Activated T-cell treated with anti-CD3 and anti-CD28 coated beads, Interleukin-2, amount 50 U/mL, for 1 hour (primary cell): Measurements from ENCODE around the gene ABHD12B.

Experiments used
- DNase-seq: peaks from one replicate; pipeline ENCODE4 v3.0.0-alpha.2; 2020

ABHD12B gene, protein sequence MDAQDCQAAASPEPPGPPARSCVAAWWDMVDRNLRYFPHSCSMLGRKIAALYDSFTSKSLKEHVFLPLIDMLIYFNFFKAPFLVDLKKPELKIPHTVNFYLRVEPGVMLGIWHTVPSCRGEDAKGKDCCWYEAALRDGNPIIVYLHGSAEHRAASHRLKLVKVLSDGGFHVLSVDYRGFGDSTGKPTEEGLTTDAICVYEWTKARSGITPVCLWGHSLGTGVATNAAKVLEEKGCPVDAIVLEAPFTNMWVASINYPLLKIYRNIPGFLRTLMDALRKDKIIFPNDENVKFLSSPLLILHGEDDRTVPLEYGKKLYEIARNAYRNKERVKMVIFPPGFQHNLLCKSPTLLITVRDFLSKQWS

DNA sequence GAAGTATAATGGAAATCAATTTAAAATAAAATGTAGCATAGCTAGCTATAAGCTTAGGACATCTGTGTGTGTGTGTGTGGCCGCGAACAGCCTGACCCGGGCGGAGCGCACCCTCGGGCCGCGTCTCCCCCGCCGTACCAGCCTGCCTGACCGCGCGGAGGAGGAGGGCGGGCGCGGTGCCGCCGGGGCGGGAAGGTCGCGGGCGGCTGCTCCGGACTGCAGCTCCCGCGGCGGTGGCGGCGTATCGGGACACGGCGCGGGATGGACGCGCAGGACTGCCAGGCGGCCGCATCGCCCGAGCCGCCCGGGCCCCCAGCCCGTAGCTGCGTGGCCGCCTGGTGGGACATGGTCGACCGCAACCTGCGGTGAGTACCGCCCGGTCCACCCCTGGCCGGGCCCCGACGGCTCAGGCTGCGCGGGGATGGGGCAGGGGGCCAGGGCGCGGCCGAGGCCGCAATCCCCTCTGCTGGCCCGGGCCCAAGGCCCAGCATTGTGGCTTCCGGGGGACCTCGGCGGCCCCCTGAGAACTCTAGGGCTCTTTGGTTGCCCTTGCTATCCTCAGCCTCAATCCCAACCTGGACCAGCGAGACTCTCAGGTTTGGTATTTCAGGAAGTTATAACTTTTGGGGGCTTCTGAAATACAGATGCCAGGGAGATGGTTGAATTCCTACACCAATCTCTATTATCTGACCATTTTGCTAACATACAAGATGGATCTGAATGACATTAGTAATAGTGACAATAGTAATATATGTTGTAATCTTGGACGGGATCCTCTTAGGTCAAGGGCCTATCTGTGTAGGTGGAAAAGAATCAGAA is at the start of gene ABHD12B:
ABHD12B (plus strand) TSS at position 140 of the 819 bp plus-strand sequence; CDS start at position 262, 122 bp downstream.
- DNase-seq = no peak

DNA sequence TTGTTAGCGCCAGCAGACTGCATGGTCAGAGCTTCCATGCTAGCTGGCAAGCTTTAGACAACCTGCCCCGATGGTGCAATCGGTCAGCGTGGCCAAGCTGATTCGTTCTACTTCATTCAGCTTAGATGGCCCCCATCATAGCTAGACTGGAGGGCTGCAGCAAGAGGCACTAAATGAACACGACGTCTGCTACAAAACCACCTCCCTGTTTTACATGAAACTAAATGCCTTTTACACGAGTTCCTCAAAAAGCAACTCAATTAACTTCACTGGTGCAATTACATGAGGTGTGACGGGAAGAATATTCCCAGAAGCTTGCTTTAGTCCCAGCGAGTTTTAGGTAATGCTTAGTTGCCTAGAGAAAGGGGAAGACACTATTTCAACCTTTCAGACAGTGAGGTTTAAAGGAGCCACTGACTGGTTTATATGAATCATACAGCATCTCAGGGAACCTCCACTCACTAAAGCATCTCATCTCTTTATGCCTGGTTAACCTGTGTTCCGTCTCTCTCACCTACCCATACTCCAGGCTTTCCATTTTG is 49.3 kb upstream of the ABHD12B start:
- DNase-seq = peak; percentile 29

DNA sequence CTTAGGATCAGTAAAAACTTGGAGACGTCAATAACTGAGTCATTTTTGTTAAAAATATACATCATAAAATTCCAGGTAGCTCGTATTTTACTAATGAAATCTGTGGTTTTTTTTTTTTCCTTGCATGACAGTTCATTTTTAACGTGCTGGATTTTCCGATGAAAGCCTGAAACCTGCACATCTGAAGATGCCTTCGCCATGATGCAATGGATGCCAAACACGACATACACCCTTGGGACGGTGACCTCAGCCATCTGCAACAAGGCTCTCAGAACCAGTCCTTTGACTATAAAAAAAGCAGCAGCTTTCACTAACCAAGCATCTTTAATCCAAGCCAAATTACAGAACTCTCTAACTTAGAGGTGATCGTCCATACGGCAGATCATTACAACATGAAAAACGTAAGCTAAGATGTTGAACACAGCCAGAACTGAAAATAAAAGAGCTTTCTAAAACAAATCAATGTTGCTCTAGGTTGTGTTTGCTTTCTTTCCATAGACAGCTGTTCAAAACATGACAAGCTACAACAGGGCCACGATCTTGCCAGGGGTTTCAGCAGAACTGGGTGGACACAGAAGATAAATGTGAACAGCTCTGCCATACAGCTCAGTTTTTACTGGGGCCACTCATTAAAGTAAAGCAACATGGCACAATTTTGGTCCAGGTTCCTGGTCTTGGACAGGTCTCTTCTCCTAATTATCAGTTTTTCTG is 48.6 kb upstream of the ABHD12B start:
- peak; percentile 35 for DNase-seq

DNA sequence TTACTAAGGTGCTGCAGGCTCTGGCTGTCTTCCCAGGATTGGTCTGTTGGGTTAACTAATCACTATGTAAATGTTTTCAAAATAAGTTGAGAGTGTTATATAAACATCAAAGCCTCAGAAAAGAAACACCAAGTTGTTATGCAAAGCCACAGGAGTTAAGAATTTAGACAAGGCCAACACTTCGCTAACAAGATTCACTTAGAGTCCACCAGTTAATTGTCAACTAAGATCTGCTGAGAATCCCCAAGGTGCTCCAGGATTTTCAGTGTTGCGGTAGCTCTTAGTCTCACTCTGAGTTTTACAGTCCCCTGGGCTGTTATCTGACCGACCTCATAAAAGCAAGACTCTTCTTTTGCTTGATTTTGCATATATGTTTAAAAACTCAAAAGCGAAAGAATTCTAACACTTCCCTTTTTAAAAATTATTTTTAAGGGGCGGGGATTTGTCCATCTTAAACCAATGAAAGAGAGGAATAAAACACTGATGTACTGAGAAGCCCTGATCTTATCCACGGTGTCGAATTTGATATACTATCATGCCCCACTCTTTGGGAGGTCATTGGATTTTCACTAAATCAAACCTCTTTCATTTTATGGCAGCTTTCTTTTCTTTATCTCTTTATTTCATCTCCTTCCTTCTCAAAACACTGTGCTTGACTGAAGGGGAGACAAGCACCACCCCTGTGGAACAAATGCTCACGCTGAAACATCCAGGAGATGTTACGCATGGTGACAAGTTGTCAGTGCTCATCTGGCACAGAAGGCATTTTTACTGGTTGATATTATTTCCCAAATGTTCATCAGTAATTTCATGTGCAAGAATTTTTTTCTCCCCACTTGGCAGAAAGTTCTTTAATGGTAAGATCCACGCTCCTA is 47.9 kb upstream of the ABHD12B start:
- DNase-seq = no peak

DNA sequence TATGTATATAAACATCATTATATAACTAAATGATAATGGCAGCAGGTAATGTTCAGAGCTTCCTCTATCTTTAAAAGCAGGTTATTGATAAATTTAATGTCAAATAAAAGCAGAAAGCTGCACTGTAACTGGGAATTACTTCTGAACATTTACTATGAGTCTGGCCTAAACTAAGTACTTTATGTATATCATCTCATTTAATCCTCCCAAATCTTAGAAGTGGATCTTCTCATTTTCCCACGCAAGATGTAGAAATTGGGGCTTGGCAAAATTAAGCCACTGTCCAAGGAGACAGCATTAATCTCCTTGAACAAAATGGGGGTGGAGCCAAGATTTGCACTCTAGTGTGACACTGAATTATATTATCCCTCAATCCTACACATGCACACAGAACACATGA is 46.5 kb upstream of the ABHD12B start:
- DNase-seq = no peak

DNA sequence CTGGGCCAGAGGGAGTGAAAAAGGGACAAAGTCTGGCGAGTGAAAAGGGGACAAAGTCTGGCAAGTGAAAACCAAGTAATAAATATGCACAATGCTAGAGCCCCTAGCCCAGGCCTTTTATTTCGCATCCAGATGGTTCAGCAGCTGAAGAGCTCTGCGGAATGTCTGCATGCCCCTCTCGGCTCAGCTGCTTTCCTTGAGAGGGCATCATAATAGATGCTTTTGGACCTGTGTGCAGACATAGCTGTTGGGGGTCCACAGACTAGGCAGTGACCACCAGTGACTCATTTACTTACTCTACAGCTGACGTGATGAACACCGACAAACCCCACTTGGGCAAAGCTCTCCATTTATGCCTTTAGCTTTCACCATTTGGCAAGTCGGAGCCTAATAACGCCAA is 45.2 kb upstream of the ABHD12B start:
- no peak for DNase-seq

DNA sequence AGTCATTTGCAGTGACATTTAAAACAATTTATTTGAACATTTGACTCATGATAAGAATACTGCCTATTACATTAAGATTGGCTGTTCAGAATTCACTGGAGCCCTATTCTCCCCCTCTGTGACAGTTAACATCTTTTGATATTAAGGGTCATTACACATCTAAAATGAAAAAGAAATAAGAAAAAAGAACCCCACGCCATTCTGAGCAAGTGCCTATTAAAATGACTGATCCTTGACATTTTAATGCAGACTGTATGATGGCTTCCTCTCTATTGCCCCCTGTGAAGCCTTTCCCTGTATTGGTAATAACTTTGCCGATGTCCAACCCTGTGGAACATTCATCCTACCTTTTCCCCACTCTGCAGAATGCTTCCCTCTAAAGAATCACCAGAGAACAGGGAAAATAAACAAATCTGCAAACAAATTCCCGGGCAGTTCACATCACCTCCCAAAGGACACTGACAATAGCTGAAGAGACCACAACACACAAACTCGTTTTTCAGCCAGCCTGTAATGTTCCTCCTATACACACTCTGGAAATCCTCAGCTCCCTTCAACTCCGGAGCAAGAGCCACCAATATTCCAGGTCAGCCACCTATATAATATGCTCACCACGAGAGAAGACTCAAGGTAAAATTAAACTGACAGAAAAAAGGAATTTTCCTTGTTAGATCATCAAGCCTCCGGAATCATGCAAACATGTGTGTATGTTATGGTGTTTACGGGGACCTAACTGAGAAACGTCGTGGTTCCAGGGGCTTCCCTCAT is 42.9 kb upstream of the ABHD12B start:
- no peak for DNase-seq

DNA sequence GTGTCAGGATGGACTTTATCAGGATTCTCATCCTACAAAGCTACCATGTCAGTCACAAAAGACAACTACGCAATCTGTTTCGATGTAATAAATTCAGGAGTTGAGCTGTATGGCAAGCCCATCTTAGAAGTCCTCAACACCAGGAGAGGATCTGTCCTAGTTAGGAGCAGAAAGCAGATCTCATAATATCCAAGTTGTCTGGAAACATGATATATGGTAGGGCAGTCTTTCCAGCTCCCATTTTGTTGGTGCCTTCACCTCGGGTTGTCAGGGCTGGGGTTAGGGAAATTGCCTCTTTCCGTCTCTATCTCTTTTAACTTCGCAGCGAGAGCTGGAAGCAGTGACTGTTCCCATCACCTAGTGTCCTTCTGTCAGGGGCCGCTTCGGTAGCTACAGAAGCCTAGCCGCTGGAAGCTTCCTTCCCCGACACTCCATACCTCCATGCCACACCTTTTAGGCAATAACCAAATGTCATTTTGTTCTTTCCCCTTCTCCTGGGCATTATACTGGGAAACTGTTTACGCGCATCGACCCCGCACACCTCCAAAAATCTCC is 42.3 kb upstream of the ABHD12B start:
- DNase-seq = no peak

DNA sequence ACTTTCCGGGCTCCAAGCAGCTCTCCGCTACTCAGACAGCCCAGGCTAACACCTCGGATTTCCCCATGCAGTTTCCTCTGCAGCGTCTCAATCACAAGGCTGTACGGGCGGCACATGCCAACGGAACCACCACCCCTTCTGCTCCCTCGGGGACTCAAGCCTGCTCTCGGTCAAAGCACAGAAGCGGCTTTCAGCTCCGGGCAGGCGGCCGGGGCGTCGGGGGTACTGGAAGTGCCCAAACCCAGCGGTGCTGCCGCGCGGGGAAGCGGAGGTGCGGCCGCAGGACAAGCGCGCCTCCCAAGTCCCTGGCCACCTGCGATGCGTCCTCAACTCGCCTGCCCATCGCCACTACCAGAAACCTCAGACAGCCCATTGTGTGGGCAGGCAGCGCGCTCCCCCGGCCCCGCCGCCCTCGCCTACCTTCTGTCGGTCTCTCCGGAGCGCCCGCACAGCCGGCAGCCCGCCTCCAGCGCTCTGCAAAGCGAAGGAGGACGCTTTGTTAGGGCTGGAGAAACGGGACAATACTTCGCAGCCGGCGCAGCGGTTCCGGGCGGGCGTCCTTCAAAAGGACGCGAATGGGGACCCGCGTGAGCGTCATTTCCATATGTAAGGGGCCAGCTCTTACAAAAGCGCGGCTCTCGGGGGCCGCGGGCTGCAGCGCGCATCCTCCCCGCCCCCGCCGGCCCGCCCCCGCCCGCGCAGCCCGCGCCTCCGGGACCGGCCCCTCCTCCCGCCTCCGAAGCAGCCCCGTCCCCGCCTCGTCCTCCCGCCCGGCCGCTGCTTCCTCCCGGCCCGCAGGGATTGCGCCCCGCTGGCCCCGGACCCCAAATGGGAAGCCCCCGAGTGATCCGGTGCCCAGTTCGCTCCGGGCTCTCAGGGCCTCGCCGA is 41.6 kb upstream of the ABHD12B start:
- DNase-seq = peak; percentile 76

DNA sequence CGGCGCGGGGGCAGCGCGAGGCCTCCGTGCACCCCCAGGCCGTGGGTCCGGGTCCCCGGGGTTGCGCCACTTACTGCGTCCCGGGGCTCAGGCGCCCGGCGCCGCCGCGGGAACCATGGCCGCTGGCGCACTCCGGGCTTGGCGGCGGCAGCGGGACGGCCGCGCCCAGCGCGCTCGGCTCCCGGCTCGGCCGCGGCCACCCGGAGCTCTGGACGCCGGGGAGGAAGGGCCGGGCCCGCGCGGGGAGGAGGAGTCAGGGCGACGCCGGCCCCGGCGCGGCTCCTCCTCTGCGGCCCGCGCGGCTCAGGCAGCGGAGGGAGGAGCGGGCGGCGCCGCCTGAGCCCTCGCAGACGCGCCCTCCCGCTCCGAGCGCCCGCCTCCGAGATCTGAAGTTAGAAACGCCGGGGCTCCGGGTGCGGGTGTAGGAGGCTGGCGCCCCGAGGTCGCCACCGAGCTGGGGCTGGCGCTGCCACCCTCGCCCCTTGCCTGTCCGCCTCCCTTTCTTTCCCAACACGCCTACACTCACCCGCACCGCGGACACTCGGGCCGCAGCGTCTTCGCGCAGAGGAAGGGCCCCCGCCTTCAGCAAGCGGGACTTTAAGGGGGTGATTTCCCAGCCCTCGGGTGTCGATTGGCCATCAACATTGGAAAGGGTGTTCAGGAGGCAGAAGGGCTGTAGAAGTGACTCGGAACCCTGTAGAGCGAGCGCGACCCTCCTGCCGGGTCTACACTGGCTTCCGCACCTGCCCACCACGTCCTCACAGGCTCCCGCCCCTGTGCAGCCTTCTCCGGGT is 40.7 kb upstream of the ABHD12B start, which contains the start of gene NIN:
NIN (minus strand) TSS at position 231 of the 794 bp plus-strand sequence. CDS start 9,106 bp downstream, outside the sequence.
- DNase-seq = peak; percentile 79

DNA sequence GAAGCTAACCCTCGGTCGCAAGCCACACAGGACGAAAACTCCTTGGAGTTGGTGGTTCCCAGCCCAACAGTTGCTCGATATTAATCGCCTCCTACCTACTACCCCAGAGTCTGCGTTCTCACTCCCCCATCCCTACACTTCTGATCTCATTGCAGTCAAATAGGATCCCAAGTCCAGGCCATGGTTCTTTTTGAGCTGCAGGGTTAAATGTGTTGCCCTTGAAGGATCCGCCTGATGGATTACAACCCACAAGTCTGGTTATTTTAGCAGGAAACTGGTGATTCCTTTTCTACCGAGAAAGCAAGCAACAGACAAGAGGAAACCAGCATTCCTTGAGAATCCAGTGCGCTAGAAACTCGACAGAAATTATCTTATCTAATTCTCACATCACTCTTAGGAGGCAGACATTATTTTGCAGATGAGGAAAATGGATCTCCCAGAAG is 40.1 kb upstream of the ABHD12B start:
- no peak for DNase-seq

DNA sequence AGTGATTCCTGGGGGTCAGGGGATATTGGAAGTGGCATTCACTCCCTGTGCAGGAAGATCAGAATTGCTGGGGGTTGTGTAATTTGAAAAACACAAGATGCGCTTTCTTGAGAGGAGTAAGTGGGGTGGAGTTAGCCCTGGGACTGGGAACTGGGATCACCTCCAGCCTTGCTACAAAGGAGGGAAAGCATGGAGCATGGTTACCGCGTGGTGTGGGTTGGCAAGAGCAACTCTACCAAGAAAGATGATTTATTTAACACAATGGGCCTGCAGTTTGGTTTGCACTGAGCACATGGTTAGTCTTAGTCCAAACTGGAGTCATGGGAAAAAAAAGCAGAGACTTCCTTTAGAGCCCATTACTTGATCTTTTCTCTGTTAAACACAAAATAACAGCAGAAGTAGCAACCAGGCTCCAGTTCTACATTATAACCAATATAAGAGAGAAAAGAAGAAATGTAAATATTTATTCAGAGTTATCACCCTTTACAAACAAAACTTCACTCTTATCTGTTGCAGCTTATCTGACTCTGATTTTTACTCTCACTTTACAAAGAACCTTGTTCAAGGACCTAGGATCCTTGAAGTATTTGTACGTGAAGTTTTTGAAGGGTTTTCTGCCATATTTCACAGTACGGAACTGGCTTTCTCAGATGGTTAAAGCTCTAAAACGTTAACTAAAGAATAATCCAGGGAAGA is 38.8 kb upstream of the ABHD12B start:
- DNase-seq = no peak

DNA sequence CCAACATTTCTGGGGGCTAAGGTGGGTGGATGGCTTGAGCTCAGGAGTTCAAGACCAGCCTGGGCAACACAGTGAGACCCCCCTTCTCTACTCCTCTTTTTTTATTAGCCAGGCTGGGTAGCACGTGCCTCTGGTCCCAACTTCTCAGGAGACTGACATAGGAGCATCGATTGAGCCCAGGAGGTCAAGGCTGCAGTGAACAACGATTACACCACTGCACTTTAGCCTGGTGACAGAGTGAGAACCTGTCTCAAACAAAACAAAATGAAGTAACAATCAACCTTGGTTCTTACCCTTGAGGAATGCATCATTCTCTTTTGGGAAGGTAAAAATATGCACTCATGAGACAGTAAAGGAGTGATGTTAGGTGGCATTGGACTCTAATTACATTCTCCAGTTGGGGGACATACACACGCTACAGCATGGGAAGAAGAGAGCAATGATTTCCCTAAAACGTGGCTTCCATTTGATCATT is 37.0 kb upstream of the ABHD12B start:
- DNase-seq = no peak

DNA sequence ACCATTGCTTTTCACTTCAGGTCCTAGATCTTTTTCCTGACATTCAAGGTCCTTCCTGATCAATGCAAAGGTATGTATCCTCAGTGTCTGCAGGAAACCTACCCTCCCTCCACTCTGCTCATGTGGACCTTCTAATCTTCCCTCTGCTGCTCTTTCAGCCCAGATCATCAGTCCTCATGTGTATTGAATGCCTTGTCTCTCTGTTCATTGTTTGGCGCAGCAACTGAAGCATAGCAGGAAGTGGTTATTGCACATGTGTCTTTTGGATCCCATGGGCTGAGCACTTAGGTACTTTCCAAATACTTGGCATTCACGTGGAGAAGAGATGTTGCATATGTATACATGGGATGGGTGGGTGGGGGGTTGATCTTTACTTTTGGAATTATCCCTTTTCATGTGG is 36.6 kb upstream of the ABHD12B start:
- no peak for DNase-seq

DNA sequence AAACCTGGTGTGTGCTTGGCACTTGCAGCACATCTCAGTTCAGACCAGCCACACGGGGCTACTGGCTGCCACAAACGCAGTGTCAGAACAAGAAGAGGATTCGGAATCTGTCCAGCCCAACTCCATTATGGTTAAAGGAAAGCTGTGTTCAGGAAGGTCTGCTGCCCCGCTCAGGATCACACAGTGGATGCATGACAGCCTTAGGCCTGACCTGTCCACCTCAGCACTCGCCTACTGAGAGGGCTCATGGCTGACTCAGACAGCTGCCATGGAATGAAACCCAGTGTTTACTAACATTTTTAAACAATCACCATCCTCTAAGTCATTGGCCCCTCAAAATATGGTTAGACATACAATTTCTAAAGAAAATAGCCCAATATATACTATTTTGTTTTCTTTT is 35.3 kb upstream of the ABHD12B start:
- DNase-seq = no peak

DNA sequence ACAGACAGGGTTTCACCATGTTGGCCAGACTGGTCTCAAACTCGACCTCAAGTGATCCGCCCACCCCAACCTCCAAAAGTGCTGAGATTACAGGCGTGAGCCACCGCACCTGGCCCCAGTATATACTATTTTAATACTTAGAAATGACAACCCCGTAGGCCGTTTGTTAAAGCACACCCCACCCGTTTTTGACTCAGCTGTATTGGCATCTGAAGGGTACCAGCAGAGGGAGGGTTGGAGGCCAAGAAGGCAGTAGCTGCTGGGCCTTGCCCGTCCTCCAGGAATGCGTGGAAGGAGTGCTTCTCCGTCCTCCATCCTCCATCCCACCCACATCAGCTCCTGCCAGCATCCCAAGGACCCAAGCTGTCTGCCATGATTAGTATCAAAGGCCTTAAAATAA is 34.6 kb upstream of the ABHD12B start:
- no peak for DNase-seq

DNA sequence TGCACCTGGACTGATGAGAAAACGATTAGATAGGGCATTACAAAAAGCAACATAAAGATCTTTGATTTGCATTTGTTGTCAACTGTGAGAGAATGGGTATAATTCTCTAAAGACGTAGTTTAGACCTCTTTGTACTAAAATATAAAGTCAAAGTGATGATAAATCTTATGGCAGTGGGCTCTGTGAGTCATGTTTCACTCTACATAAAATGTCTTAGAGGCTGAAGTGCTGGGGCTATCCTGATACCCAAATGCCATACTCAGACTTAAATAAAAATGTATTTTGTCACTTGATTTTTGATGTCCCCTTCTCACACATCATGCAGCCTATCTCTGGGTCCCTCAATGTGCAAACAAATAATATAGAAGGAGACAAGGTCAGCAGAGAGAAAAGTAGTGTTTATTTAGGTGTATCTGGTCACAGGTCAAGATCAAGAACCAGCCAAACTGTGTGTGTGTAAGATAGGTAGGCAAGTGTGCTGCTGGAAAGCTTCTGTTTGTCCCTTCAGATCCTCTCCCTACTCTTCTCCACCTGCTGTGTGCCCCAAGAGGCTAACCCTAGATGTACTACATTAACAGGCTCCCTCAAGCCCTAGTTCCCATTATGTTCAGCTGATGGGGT is 33.9 kb upstream of the ABHD12B start:
- DNase-seq = no peak

DNA sequence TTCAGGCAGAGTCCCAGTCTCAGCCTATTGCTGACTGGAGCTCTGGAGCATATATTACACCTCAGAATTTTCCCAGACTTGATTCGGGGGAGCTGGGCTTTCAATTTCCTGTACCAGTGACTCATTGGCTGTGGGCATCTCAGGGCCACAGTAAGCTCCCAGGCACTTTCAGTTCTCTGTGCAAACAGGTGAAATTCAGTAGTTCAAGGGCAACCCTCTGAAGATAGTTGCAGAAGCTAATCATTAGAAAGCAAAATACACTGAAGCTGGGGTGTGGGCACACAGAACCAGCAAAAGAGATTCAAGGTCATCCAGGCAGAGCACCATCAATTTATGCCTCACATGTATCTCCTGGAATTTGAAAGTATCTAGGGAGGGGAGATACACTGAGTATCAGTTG is 32.8 kb upstream of the ABHD12B start:
- no peak for DNase-seq
